GM12878 (cell line): ENCODE data around the gene SYF2. TPM values are rescaled to one million over a fixed set of nuclear protein-coding genes. Genes with fewer than 3 reads are reported as not detected.
A peak's percentile ranks its signal among the peaks of the same experiment; 100 is the strongest.
"Not testable (repeated sequence)": the region's sequence is repeated elsewhere in the genome, so short reads cannot be mapped to it uniquely, and the experiment has no call there.

Experiments used
- ATAC-seq: fragments of 200-7000 bp; cut with Tn5 transposase; 3 replicates; pipeline ENCODE4 v1.9.1; 2020; ENCODE audit warnings: mild to moderate bottlenecking, moderate library complexity
- BruUV-seq: library from RNA; stranded (reverse); fragments of 400-500 nt; replicated peaks from 2 replicates; lab custom pipeline; 2021; lab: Mats Ljungman, UMichigan
- CTCF ChIA-PET: fragments of 300-600 bp; sonication (Branson Sonifier 250); formaldehyde crosslinking; extraction: SDS; loops from one replicate; lab custom pipeline; 2021; ENCODE audit warnings: inconsistent platforms; lab: Yijun Ruan, JAX
- POLR2A ChIA-PET: fragments of 350-600 bp; formaldehyde crosslinking; extraction: SDS; loops from one replicate; lab custom pipeline; 2021; ENCODE audit warnings: inconsistent platforms; lab: Charles Lee
- RAD21 ChIA-PET: fragments of 300-600 bp; sonication (Branson Sonifier 250); formaldehyde crosslinking; loops from one replicate; lab custom pipeline; 2023; ENCODE audit warnings: antibody characterized with exemption; ENCODE audit not compliant: unreplicated experiment; lab: Charles Lee
- SMC1A ChIA-PET: fragments of 300-600 bp; sonication (Branson Sonifier 250); formaldehyde crosslinking; loops from one replicate; lab custom pipeline; 2023; ENCODE audit not compliant: unreplicated experiment, uncharacterized antibody; lab: Charles Lee
- DNase-seq: peaks from one replicate; pipeline ENCODE4 v3.0.0-alpha.2; 2011; ENCODE audit warnings: low read depth, low spot score
- FAIRE-seq: peaks from 3 replicates; lab custom pipeline; 2011; peaks lifted over from hg19 to GRCh38; lab: Jason Lieb, UNC
- H2AFZ ChIP-seq: 2 replicates; pipeline ENCODE4 v1.6.0; 2011; ENCODE audit warnings: low read depth, low read length, control low read depth; ENCODE audit not compliant: control insufficient read depth
- H3K27ac ChIP-seq: 2 replicates; pipeline ENCODE4 v1.5.1; 2011; ENCODE audit warnings: control low read depth; ENCODE audit not compliant: control insufficient read depth, insufficient read depth
- H3K27me3 ChIP-seq, 2 experiments: replicated peaks in 1 of 2; 2 replicates each; pipeline versions ENCODE4 v1.6.0 to v1.6.1; 2011; ENCODE audit warnings: low read length in 1 of 2; ENCODE audit not compliant: control insufficient read depth in 2 of 2, insufficient read depth in 2 of 2
- H3K36me3 ChIP-seq, 2 experiments: 2 replicates each; pipeline ENCODE4 v1.5.1; 2011; ENCODE audit warnings: low read length in 1 of 2; ENCODE audit not compliant: control insufficient read depth in 2 of 2, insufficient read depth in 2 of 2
- H3K4me1 ChIP-seq: 2 replicates; pipeline ENCODE4 v1.6.1; 2011; ENCODE audit warnings: mild to moderate bottlenecking, low read length, moderate library complexity, mixed read lengths; ENCODE audit not compliant: control insufficient read depth, insufficient read depth
- H3K4me2 ChIP-seq: 2 replicates; pipeline ENCODE4 v1.6.0; 2011; ENCODE audit warnings: control low read depth; ENCODE audit not compliant: control insufficient read depth, insufficient read depth
- H3K4me3 ChIP-seq: fragments of 200-600 bp; sonication (generic); 2 replicates; pipeline ENCODE4 v1.5.1; 2016
- H3K79me2 ChIP-seq: 2 replicates; pipeline ENCODE4 v1.6.0; 2011; ENCODE audit warnings: low read length; ENCODE audit not compliant: control insufficient read depth, insufficient read depth
- H3K9ac ChIP-seq: 2 replicates; pipeline ENCODE4 v1.8.0; 2011; ENCODE audit warnings: low read length, control low read depth, mixed read lengths; ENCODE audit not compliant: control insufficient read depth, insufficient read depth
- H3K9me3 ChIP-seq: replicated peaks from 3 replicates; pipeline ENCODE4 v1.5.1; 2011; ENCODE audit warnings: mild to moderate bottlenecking, low read length; ENCODE audit not compliant: control insufficient read depth, insufficient read depth
- H4K20me1 ChIP-seq: 2 replicates; pipeline ENCODE4 v1.6.0; 2011; ENCODE audit not compliant: control insufficient read depth, insufficient read depth
- FOS ChIP-seq: IDR thresholded peaks from 3 replicates; pipeline ENCODE4 v1.6.1; 2011; ENCODE audit warnings: borderline replicate concordance; ENCODE audit not compliant: insufficient read length; ENCODE audit errors: extremely low read depth
- PAX5 ChIP-seq: IDR thresholded peaks from 2 replicates; pipeline ENCODE4 v1.6.1; 2011; ENCODE audit warnings: low read depth, low read length, borderline replicate concordance
- RAD21 ChIP-seq: IDR thresholded peaks from 2 replicates; pipeline ENCODE4 v1.6.1; 2011; ENCODE audit warnings: mild to moderate bottlenecking, low read depth, low read length, moderate library complexity; ENCODE audit not compliant: insufficient read depth
- WGBS: methylation state at CpG from one replicate; pipeline ENCODE4 v1.1.6; 2016; ENCODE audit warnings: low lambda C conversion rate; ENCODE audit not compliant: insufficient replicate concordance, insufficient coverage; ENCODE audit errors: missing lambda C conversion rate; 5-methylcytosine and 5-hydroxymethylcytosine counted together
- in situ Hi-C: fragments of 300-500 bp; cut with MboI; formaldehyde crosslinking; loops from 9 replicates; pipeline ENCODE4 v1.14.3; 2018; ENCODE audit warnings: mixed read lengths
- intact Hi-C: fragments of 100-400 bp; cut with micrococcal nuclease; formaldehyde crosslinking; loops from one replicate; pipeline ENCODE4 v1.14.2; 2022; ENCODE audit not compliant: unreplicated experiment
- polyA plus RNA-seq, 11 experiments: library from polyadenylated mRNA; depleted of rRNA in 4 of 11; unstranded in 6 of 11; stranded (reverse) in 5 of 11; fragments of >200 nt; fragmentation: Nextera tagmentation in 4 of 11; fragmentation: Illumina TruSeq in 1 of 11; extraction: Ambion mirVana in 4 of 11; extraction: Trizol in 1 of 11; gene quantifications; 1 replicate in 1 of 11; 2 replicates in 10 of 11; pipeline versions ENCODE4 v1.2.1 to v1.2.3, GENCODE V29; 2011 to 2016; ENCODE audit warnings: inconsistent platforms in 2 of 11, missing spikeins in 2 of 11, low read depth in 1 of 11
- total RNA-seq, 4 experiments: library from RNA; depleted of rRNA in 3 of 4; stranded (reverse); fragments of >200 nt in 3 of 4; fragmentation: Illumina TruSeq in 1 of 4; extraction: Trizol in 1 of 4; gene quantifications; 2 replicates each; pipeline versions ENCODE4 v1.2.1 to v1.2.3, GENCODE V29; 2013 to 2021

SYF2 gene
- total and polyA plus RNA-seq, 10 of the 15 experiments (the other 5 are each of a cell fraction or from before 2014, with no cell fraction given) = 20.3 to 70.5 (median 35.3) TPM

GRCh38 chr1:25192154-25192553 is 40.1 kb downstream of the SYF2 start:
- no peaks in the 10 kb centered on the region for H4K20me1 ChIP-seq
- DNase-seq (no peak), ATAC-seq (no peak), FAIRE-seq (no peak)
- BruUV-seq = no TSS peak
- peaks cover 0 to 4% of the 10 kb centered on the region in 2 experiments; a peak in 3 of 4 replicates for H3K27me3 ChIP-seq
- H3K79me2 ChIP-seq = no peaks in the 10 kb centered on the region
- WGBS = 41% methylated on average over 5 of the region's 5 CpGs
- H3K27ac ChIP-seq = no peak overlapping the region
- CTCF ChIA-PET = no interaction called here
- H3K9ac ChIP-seq = no peak overlapping the region
- H2AFZ ChIP-seq = no peak overlapping the region
- intact Hi-C loops = no loop called here
- no peaks in the 10 kb centered on the region for H3K36me3 ChIP-seq
- H3K4me2 ChIP-seq = no peak overlapping the region
- H3K4me3 ChIP-seq = no peak overlapping the region
- POLR2A ChIA-PET = no interaction called here
- H3K9me3 ChIP-seq = no peaks in the 10 kb centered on the region
- RAD21 ChIA-PET = no interaction called here
- in situ Hi-C loops = no loop called here
- H3K4me1 ChIP-seq = no peaks in the 10 kb centered on the region
- SMC1A ChIA-PET = no interaction called here
- TF ChIP-seq FOS = no peak

- in situ Hi-C loops (no loop called here), intact Hi-C loops (no loop called here)
- Histone ChIP-seq H3K36me3 (no peaks in the 10 kb centered on the region), H4K20me1 (no peaks in the 10 kb centered on the region), H2AFZ (no peak overlapping the region), H3K9ac (no peak overlapping the region), H3K27ac (no peak overlapping the region), H3K4me1 (no peaks in the 10 kb centered on the region), H3K79me2 (no peaks in the 10 kb centered on the region), H3K9me3 (no peaks in the 10 kb centered on the region), H3K4me3 (no peak overlapping the region), H3K27me3 (peaks cover 0 to 4% of the 10 kb centered on the region in 2 experiments; a peak in 3 of 4 replicates), H3K4me2 (no peak overlapping the region)
- peak; percentile 54 for ATAC-seq
- BruUV-seq = no TSS peak
- DNase-seq = no peak
- FAIRE-seq = peak; percentile 52
- no peak for TF ChIP-seq RAD21
- TF ChIP-seq PAX5 = no peak
- ChIA-PET RAD21 (interaction anchor here (1.4 kb wide), 1 partner anchor 13 kb away, joined by 4 read pairs; no protein-coding TSS in a partner anchor), SMC1A (no interaction called here), CTCF (interaction anchor here (1.0 to 1.5 kb wide), 4 partner anchors 10 to 63 kb away, joined by 3 to 14 read pairs (median 4); no protein-coding TSS in a partner anchor), POLR2A (interaction anchor here (0.7 kb wide), 1 partner anchor 213 kb away, joined by 4 read pairs; no protein-coding TSS in a partner anchor)
- WGBS = 18% methylated on average over 2 of the region's 2 CpGs
These were observed 42.0 kb downstream of the SYF2 start for GRCh38 chr1:25190260-25190659.

GRCh38 chr1:25187904-25188303 is 44.4 kb downstream of the SYF2 start:
- ChIA-PET SMC1A (interaction anchor here (1.8 kb wide), 1 partner anchor 15 kb away, joined by 5 read pairs; no protein-coding TSS in a partner anchor), CTCF (interaction anchor here (1.4 kb wide), 1 partner anchor 18 kb away, joined by 5 read pairs; no protein-coding TSS in a partner anchor)
- POLR2A ChIA-PET, H3K27ac ChIP-seq, H3K4me1 ChIP-seq, H3K4me3 ChIP-seq, H2AFZ ChIP-seq, H3K27me3 ChIP-seq, FAIRE-seq, DNase-seq, RAD21 ChIA-PET, H3K4me2 ChIP-seq, H3K9ac ChIP-seq, ATAC-seq, BruUV-seq, in situ Hi-C loops, intact Hi-C loops, H3K9me3 ChIP-seq, H3K36me3 ChIP-seq, H3K79me2 ChIP-seq, H4K20me1 ChIP-seq: not testable (repeated sequence)
- WGBS = 67% methylated on average over 3 of the region's 3 CpGs
